NCI-H1105 treated with DMSO at 0.1 percent for 48 hours (cell line): ENCODE measurements around the gene APCDD1.
"Not testable (repeated sequence)": the region's sequence is repeated elsewhere in the genome, so short reads cannot be mapped to it uniquely, and the experiment has no call there.

Source experiments
- DNase-seq: peaks from one replicate; lab custom pipeline; 2025; lab: John Stamatoyannopoulos, UW

Gene APCDD1

DNA sequence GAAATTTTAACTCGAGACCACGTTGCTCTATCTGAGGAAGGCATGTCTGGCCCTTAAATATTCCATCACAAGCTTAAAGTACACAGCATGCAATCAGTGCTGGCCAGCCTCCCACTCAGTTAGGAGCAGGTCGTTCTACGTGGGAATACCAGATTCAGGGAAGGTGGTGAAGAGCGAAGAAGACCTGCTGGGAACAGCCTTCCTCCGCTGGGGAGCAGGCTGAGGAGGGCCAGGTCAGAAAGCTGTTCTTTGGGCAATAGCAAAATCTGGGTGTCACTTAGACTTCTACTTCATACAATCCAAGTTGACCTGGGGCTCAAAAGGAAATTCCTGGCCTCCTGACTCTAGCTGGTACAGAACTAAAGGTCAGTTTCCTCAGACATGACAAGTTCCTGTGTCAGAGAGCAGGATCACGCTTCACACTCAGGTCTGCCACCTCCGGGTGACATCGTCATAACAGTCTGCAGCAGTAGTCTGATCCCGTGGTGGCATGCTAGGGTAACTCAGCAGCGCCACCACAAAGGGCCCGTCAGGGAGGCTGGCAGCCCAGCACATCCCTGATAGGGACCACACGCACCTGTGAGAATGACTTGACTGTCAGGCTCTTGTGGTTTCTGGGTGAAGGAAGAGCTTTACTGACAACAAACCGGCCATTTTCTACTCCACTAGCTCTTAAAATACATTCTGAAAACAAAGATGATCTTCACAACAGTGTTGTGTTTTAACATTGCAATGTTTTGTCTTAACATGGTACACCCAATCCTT lies 36.1 kb downstream of the APCDD1 start:
- DNase-seq: no peak

DNA sequence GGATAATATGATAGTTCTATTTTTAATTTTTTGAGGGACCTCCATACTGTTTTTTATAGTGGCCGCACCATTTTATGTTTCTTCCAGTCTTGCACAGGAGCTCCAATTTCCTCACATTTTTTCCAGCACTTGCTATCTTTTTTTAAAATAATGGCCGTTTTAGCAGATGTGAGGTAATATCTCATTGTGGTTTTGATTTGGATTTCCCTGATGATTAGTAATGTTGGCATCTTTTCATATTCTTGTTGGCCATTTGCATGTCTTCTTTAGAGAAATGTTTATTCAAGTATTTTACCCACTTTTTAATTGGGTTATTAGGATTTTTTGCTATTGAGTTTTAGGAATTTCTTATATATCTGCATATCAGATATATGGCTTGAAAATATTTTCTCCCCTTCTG lies 41.5 kb downstream of the APCDD1 start:
- no peak for DNase-seq

DNA sequence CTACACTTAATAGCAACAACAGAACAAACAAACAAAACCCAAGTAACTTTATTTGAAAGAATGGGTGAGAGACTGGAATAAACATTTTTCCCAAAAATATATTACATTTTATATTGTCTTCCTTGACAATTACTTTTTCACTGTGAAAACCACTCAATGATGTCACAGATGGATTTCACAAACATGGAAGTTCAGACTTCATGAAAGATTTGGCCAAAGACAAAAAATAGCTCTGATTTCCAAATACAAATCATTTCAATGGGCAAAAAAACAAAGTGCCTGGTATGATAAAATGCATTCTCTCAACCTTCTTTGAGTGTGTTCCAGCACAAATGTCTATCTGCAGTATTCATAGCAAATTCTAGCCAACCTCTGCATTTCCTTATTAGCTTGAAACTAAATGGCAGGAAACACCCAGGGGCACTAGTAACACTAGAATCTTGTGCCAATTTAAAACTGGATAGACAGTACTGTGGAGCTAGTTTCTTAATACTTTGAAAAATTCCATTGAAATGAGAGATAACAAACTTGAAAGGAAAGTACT lies 42.8 kb downstream of the APCDD1 start:
- no peak for DNase-seq

DNA sequence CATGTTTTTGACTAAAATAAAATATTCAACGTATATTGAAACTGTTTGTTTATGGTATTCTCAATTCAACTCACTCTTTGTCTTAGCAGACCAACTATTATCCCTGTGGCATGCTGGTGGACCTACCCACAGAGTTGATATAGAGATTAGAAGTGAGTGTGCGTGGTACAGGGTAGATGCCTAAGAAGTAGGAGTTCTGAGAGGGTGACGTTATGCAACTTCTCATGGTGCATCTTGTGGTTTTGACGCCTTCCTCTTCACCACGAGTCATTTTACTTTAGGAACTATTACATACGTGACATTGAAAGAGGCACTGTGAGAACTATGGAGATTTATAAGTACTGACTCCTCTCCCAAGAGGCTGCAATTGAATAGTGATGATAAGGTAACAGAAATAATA lies 44.8 kb downstream of the APCDD1 start:
- no peak for DNase-seq

DNA sequence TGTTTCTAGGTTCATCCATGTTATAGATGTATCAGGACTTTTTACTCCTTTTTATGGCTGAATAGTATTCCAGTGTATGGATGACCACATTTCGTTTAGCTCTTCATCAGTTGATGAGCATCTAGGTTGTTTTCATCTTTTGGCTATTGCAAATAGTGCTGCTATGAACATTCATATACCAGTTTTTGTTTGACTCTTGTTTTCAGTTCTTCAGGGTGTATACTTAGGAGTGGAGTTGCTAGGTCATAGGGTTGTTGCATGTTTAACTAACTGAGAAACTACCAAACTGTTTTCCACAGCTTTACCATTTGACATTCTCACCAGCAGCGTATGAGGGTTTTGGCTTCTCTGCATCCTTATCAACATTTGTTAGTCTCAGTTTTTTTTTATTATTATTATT lies 45.6 kb downstream of the APCDD1 start:
- no peak for DNase-seq

DNA sequence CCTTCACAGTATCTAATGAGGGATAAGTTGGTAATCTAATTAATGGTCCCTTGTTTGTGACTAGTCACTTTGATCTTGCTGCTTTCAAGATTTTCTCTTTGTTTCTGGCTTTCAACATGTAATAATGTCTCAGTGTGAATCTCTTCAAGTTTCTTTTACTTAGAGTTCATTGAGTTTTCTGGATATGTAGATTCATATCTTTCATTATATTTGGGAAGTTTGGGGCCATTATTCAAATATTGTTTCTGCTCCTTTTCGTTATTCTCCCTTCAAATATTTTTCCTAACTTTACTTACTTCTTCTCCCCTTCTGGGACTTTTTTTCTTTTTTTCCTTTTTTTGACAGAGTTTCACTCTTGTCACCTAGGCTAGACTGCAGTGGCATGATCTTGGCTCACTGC lies 50.3 kb downstream of the APCDD1 start:
- no peak for DNase-seq

DNA sequence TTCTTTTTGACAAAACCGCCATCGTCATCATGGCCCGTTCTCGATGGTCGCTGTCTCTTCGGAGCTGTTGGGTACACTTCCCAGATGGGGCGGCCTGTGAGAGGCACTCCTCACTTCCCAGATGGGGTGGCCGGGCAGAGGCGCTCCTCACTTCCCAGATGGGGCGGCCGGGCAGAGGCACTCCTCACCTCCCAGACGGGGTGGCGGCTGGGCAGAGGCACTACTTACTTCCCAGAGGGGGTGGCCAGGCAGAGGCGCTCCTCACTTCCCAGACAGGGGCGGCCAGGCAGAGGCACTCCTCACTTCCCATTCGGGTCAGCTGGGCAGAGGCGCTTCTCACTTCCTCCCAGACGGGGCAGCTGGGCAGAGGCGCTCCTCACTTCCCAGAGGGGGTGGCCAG lies 51.5 kb downstream of the APCDD1 start:
- not testable (repeated sequence) for DNase-seq

DNA sequence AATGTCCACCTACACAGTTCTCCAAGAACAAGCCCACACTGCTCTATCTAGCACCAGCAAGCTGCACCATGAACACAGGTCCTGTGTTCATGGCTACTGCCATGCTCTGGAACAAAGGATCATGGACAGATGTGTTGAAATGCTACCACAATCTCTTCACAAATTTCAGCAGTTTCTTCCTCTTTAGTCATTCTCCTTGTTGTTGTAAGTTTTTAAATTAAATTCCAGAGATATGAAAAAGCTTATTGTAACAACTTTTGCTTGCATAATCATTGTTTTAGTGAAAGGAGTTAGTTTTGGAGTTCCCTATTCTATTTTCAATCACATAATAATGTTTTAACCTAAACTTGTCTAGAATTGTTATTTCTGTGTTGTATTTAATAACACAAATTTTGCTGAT lies 54.2 kb downstream of the APCDD1 start:
- no peak for DNase-seq

DNA sequence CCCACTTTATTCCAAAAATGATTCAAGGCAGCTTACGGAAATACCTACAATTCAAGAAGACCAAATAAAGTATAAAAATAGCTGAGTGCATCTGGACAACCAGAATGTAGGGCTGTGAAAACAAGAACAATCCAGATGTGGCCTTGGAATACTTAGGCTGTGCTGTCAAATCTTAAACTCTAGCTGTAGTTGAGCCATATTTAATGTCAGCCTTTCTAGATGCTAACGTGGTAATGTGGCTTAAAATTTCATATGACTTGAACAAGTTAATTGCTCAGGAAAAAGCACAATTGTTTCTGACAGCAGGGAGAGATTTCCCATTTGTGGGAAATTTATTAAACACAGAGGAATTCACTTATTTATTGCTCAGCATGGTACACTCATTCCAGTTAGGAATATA lies 56.8 kb downstream of the APCDD1 start:
- DNase-seq: no peak

DNA sequence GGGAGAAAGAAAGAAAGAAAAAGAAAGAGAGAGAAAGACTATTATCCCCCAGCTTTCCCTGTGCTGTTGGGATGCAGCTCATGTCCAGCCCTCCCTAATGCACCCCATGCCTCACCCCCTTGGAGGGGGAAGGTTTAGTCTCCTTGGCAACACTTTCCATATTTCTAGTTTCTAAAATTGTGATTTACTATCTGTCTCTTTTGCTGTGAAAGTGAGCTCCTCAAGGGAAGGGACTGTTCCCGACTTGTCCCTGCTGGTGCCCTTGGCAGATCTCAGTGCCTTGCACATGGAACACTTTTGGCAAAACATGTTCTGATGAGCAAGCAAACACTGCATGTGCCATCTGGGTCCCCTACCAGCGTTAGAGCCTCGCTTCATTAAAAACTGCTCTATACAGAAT lies 59.6 kb downstream of the APCDD1 start:
- DNase-seq: no peak

DNA sequence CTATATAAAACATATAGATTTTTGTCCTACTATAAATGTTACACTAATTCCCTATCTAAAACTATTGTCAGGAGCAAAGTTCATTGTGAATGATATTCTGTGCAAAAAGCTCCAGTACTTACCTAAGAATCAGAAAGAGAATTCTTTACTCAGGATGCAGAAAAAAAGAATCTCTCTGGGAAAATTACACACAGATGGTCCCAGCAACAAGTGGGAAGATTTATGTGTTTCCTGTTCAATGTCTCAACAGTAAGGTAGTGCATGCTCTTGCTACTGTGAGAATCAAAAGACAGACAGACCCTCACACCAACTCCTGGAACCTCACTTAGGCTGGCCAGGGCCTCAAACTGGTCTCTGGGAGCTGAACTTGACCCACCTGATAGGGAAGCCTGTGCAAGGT lies 60.2 kb downstream of the APCDD1 start:
- no peak for DNase-seq

DNA sequence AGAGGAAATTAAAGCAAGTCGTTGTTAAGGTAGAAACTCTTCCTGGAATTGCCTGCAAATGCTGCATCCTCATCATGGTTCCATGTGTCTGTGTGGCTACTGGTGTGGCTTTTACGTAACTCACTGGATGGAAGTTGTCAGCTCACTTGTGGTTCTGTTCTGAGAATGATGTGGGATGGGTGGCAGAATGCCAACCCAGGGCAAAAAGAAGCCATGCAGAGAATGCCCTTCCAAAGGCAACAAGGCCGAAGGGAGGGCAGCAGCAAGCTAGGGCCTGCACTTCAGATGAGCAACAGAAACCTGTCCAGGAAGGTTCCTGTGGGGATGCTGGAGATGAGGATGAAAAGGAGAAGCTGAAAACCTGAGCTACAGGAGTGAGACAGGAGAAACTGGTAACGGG lies 61.0 kb downstream of the APCDD1 start:
- no peak for DNase-seq

DNA sequence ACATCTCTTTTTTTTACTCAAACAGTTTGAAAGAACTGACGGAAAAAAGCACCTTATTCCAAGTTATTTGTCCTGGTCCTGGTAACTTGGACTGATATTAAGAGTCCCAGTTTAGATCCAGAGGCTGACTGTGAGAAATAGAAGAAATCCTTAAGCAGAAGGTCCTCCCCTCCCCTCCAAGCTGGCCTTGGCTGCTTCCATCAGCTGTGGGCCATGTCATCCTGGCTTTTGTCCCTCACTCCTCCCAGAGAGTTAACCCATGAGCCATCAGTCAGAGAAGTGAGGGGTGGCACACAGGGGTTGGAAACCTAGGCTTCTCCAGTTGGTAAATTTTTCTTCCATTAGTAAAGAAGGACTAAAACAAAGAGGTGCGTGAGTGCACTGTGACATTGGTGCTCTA lies 61.6 kb downstream of the APCDD1 start:
- no peak for DNase-seq

DNA sequence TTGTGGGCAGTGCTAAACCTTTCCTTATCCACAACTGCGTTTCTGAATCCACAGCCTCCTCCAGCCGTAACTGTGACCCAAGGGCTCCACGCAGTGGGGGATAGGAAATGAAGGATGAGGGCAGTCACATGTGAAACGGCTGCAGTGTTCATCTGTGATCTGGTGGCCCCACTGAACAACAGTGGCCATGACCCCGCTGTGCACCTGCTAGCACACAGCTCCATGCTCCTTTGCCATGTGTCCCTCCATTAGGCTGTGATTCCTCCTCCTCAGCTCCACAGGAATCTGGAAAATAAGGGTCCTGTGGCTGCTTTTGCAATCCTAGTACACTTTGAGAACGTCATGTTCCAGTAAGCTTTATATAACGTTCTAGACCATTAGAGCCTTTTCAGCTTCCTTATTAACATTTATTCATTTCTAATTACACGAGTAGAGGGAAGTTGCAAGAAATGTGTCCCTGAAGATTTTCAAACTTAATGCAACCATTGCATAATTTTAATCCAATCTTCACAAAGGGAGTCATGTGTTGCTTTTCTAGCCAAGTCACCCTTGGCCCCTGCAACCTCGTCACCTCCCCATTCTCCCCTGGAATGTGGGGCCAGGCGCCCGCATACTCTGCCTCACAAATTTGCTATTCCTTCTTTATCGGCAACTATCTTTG lies 64.3 kb downstream of the APCDD1 start:
- no peak for DNase-seq

DNA sequence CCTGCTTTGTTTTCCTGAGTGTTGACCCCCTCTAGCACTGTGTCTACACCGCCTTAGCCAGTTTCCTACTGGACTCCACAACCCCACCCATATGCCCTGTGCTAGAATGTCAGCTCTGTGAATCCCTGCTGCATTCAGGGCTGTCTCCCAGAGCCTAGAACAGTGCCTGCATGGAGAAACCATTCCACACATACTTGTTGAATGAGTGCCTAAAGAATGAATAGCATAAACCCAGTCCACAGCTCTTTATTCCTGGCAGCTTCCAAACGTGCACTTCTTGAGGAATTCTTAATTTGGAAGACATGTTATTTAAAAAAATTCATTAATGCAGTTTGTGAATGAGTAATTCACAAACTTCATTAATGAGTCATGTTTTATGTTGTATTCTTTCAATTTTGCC lies 64.9 kb downstream of the APCDD1 start:
- no peak for DNase-seq

DNA sequence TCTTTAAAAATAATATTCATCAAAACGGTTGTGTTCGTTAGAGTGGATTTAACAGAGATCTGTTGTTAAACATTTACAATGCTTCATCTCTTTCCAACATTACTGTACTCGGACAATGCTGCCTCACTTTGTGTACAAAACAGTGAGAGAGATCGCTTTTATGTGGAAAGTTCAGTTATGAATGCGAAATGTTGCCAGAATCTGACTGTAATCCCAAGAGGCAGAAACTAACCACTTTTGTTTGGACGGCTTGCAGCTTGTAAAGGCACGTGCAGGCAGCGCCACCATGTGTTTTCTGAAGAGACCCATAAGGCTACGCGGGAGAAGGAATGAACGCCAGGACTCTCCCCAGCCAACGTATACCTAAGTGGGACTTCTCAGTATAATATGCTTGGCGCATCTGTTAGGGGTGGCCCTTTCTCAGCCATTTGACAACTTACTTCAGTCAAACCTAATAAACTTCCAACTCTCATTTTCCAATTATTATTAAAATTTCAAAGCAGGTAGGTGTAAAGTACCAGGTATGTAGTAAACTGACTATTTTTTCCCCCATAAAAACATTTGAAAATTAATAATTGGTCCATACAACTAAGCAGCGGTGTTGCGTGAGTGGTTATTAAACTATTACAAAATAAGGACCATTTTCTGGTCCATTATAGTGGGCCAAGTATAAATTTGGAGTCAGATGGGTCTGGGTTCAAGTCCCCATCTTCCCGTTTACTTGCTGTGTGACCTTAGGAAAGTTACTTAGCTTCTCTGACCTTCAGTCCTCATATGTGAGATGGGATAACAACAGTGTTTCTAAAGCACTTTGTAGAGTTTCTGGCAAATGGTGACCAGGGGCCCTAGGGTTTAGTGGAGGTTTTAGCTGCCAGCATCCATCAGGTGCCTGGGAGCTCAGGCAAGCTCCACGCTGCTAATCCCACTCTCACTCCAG lies 65.8 kb downstream of the APCDD1 start:
- peak; percentile 63 for DNase-seq

DNA sequence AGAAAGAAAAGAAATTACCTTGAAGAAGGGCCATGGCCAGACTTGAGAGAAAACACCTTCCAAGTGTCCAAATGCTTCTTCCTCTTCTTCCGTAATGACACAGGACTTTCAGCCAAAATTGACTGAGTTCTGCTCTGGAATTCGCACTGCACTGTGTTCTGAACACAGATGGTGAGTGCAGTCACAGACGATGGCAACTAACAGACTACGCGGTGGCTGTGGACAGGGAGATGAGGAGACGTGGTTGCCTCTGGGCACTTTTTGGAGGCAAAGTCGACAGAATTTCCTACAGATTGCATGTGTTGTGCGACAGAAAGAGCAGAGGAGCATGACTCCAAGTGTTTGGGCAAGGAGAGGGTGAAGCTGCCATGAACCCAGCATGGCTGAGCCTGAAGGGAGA lies 67.1 kb downstream of the APCDD1 start:
- no peak for DNase-seq

DNA sequence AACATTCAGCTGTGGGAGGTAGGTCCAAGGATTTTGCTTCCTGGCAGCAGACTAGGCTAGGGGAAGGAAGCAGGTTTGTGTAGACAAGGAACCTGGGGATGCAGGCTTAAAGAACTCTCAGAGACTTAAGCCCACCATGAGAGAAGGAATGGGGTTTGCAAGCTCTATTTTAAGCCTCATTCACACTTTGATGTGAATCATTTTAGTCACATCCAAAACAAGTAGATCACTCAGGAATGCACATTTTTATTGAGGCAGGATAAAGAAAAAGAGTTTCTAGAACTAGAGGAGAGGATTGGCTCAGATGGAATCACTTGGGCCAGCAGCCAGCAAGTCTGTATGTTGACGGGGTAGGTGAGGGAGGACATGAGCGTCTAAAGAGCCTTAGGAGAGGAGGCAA lies 68.1 kb downstream of the APCDD1 start:
- DNase-seq: no peak

DNA sequence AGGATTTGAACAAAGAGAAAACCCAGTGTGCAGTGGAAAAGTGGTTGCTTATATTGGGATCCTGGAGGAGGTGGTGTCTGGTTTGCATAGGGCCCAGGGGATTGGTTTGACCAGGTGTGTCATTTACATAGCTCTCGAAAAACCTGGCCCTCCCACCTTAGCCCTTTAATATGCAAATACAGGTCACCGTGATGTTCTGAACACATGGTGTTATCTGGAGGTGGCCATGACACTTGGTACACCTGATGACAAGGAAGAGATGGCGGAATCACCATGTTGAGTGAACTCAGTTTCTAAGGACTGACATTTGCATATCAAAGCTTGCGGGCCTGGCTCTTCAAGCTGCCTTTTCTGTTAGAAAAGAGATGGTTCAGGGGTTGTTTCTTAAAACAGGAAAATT lies 69.1 kb downstream of the APCDD1 start:
- no peak for DNase-seq

DNA sequence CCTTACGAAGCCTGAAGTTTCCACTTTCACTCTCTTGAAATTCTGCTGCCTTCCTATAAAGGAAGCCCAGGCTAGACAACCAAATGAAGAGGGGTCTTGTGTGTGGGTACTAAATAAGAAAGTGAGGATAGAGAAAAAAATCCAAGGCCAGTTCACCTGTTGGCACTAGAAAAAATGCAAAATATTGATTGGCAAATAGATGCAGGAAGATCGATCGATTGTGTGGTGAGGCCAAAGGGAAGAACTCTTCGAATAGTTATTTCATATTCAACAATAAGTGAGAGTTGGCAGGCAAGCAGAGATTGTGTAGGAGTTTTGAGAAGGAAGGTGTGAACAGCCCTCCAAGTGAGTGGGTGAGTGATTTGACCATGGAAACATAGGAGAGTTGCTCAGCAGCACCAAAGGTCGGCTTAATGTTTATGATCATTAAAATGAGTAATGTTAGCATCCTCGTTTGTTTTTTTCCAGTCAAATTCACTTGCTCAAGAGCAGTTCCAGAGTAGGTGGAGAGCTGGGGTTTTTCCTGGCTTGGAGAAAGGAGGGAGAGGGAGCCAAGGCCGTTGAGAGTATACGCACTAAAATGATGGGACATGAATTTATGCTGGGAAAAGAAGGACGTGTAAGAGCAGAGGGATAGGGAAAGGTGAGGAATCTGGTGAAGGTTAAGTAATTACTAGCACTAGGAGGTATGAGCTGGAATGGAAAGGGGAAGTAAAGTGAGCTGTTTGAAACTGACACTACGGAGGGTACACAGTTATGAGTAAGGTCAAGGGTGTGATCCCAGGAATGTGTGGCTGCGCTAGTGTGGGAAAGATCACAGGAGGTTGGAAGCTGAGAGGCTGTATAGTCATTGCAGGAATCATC lies 70.3 kb downstream of the APCDD1 start:
- DNase-seq: no peak

DNA sequence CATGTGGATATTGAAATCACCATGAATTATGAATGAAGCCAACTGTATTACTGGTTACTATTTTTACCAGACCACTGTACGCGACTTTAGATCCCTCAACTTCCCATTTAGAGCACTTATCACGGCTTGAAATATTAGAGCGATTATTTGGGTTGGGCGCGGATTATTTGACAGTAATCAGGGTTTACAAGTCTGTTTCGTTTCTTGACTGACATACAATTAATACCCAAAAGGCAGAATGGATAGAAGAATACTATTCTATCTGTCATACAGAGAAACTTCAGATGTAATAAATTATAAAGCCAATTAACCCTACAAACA lies 70.9 kb downstream of the APCDD1 start:
- DNase-seq: no peak
